ENCODE data around the gene PRMT1.

PRMT1 gene

GRCh38 chr19:49651820-49652550, 25.1 kb upstream of the PRMT1 start:
- DNase-seq: no peak

DNA sequence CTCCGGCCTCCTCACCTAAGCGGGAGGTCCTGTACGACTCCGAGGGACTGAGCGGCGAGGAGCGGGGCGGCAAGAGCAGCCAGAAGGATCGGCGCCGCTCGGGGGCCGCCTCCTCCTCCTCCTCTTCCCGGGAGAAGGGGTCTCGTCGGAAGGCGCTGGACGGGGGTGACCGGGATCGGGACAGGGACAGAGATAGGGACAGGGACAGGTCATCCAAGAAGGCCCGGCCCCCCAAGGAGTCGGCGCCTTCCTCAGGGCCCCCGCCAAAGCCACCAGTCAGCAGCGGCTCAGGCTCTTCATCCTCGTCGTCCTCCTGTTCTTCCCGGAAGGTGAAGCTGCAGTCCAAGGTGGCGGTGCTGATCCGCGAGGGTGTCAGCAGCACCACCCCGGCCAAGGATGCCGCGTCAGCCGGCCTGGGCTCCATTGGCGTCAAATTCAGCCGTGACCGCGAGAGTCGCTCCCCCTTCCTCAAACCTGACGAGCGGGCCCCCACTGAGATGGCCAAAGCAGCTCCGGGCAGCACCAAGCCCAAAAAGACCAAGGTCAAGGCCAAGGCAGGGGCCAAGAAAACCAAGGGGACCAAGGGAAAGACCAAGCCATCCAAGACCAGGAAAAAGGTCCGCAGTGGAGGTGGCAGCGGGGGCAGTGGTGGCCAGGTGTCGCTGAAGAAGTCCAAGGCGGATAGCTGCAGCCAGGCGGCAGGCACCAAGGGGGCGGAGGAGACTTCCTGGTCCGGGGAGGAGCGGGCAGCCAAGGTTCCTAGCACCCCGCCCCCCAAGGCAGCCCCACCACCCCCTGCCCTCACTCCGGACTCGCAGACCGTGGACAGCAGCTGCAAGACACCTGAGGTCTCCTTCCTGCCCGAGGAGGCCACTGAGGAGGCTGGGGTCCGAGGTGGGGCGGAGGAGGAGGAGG, 24.3 kb upstream of the PRMT1 start:
- DNase-seq: no peak

GRCh38 chr19:49653466-49653806, 23.6 kb upstream of the PRMT1 start:
- no peak for DNase-seq

DNA sequence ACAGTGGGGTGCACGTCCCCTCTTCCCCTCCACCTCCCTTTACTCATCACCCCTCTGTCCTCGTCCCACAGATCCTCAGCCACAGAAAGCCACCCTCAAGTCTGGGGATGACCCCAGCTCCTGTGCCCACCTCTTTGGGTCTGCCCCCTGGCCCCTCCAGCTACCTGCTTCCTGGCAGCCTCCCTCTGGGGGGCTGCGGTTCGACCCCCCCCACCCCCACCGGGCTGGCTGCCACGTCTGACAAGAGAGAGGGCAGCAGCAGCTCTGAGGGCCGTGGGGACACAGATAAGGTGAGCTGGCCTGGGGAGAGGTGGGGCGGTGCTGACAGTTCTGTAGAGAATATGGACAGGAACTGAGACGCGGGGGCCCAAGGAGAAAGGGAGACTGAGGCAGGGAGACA, 22.5 kb upstream of the PRMT1 start:
- DNase-seq: no peak

- no peak for DNase-seq
Measured at GRCh38 chr19:49655570-49656455, 21.3 kb upstream of the PRMT1 start.

- DNase-seq: no peak
Measured at GRCh38 chr19:49656456-49657109, 20.5 kb upstream of the PRMT1 start.

DNA sequence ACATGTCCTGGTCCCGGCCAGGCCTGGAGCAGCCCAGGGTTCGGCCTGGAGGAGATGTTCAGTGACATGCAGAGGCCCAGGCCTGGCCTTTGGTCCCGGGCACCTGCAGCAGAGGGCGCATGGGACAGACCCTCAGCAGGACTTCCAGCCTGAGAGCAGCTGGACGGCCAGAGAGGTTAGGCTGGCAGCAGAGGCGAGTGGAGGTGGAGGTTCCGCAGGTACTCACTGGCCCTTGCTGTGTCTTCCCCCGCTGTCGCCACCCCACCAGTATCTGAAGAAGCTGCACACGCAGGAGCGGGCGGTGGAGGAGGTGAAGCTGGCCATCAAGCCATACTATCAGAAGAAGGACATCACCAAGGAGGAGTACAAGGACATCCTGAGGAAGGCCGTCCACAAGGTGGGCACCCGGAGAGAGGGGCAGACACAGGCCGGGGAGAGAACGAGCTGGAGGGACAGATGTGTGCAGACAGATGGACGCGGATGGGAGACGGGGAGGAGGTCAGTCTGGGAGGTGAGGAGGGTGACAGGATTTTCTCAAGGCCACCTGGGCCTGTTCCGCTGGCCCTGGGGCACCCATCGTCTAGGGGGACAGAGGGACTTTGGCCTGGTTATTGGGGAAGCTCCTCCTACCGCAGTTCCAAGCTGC, 19.5 kb upstream of the PRMT1 start:
- DNase-seq: no peak

DNA sequence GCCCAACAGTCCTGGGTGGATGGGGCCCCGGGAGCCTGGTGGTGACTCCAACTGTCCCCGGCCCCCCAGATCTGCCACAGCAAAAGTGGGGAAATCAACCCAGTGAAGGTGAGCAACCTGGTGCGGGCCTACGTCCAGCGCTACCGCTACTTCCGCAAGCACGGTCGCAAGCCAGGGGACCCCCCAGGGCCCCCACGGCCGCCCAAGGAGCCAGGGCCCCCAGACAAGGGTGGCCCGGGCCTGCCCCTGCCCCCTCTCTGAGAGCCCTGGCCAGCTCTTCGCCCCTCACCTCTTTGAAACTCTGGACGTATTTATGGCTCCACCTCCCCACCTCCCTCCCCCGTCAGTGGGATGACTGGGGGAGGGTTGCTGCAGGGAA, 18.9 kb upstream of the PRMT1 start:
- no peak for DNase-seq

DNA sequence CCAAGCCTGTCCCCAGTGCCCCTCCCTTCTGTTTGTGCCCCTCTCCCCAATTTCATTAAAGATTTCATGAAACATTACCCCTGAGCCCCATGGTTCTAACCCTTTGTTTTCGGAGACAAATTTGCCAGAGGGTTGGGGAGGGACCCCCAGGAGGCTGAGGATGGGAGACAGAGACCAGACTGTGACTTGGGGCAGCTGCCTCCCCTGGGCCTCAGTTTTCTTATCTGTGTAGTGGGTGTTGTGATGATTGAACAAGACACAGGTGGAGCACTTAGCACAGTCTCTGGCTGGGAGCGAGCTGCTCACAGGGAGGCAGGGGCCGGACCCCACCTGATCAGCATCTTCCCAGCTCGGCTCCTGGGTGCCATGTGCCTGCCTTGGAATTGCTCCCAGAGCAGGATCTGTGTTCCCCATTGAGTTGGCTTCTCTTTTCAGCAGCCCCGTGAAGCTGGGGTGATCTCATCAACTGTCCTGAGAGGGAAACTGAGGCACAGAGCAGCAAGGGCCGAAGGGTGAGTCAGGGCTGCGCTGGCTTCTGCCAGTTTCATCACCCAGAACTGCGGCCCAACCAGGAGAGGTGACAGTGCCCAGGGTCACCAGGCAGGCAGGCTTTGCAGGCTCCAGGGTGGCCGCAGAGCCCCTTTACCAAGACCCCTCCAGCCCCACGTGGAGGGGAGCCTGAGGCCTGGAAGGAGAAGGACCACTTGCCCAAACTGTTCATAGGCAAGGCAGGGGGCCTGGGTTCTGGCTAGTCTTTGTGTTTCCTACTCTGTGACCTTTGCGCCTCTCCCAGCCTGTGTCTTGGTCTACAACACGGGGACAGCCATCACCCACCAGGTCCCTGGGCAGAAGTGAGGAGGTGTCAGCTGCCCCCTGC, 18.3 kb upstream of the PRMT1 start:
- DNase-seq: no peak

- no peak for DNase-seq
Measured at GRCh38 chr19:49660338-49660961, 16.6 kb upstream of the PRMT1 start.

DNA sequence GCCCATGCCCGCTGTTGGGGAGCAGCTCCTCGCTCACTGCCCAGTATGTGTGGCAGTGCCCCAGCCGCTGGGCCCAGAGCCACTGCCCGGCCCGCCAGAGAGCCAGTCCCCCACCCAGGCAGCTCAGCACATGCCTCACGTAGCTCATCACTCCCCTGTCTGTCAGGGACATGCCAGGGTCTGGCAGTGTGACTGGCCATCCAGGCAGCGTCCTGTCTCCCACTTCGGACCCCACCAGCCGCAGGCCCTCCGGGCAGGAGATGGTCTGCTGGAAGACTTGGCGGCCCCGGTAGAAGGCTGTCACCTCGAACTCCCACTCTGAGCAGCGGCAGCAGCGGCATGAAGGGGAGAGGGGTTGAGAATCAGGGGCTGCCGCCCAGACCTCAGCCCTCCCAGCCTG, 15.1 kb upstream of the PRMT1 start:
- no peak for DNase-seq

- no peak for DNase-seq
Measured at GRCh38 chr19:49663224-49663623, 13.8 kb upstream of the PRMT1 start.

- DNase-seq: peak; percentile 73 to 81
Measured at GRCh38 chr19:49664171-49665035, 12.7 kb upstream of the PRMT1 start.

DNA sequence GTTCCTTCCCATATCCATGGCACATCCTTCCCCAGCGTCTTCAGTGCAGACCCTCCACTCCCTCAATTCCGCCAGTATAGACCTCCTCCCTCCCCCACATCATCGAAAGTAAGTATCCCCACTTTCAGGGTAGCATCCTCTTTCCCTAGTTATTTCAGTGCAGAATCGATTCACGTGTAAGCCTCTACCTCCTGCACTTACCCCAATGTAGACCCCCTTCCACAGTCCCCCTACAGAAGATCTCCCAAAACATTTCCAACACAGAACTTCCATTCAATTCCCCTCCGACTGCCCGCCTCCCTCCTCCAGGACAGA, 12.1 kb upstream of the PRMT1 start:
- DNase-seq: no peak

- DNase-seq: peak; percentile 90 to 91
Measured at GRCh38 chr19:49665351-49666119, 11.5 kb upstream of the PRMT1 start, which contains the start of the genes BCL2L12 and IRF3. Gene BCL2L12, plus strand, starts transcription at chr19:49665933. Its CDS starts 760 bp downstream, at chr19:49666693. Gene IRF3, minus strand, starts transcription at chr19:49665857. Its CDS starts 1,019 bp downstream, at chr19:49664838.

DNA sequence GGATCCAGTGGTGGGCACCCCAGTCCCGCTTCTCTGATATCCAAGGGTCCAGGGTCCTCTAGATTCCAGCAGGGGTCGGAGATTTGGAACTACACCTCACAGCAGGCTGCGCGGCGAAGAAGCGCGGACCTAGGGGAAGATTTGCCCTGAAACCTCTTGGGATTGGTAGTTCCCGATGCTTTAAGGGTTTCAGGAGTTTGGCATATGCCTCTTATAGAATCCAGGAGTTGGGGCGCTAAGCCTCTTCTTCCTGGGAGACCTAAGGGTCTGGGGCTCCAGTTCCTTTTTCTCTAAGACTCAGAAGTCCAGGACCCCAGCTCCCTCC, 11.0 kb upstream of the PRMT1 start:
- no peak for DNase-seq

DNA sequence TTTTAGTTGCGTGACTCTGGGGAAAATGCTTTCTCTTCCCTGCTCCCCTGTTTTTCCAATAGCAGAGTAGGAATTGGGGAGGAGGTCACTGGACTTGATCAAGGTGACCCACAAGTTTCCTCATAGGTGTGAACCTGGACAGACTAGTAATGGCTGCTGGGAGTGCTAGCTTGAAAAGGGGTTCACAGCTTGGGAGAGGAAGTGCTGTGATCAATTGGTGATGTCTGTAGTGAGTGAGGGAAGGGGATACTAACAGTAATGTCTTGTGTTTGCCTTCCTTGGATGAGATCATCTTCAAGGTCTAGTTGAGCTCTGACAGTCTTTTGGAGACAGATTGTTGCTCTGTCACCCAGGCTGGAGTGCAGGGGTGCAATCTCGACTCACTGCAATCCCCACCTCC, 9.6 kb upstream of the PRMT1 start:
- DNase-seq: no peak

DNA sequence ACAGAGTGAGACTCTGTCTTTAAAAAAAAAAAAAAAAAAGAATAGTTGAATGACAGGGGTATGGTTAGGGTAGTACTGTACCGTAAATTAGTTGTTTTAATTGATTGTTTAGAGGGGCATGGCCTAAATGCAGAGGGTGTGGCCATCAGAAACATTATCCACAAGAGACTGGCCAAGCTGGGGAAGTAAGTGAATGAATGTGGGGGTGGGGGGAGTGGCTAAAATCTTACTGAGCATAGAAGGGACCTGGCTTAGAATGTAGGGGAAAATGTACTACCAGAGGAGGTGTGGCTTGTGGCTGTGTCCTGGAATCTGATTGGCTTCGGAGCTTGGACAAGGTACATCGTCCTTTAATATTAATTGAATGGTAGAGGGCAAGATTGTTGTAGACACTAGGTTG, 7.6 kb upstream of the PRMT1 start:
- DNase-seq: no peak
